Measurements from ENCODE around the gene ITGA5. TPM values are rescaled to one million over a fixed set of nuclear protein-coding genes. Genes with fewer than 3 reads are reported as not detected.

ITGA5 gene
- total and polyA plus RNA-seq, 9 of the 15 experiments (the other 6 are each of a cell fraction or from before 2014, with no cell fraction given), result 9.1 to 82.1 (median 47.4) TPM

- peak; percentile 76 for TF ChIP-seq ATF3 (IDR thresholded peaks at IDR 0.05)
- no peak for TF ChIP-seq ATF3 (CRISPR knock-in tag; conservative IDR thresholded peaks at IDR 0.05)
- peak; percentile 44; the same call in 1 of the 2 replicates for TF ChIP-seq ARID1B (IDR thresholded peaks at IDR 0.05)
- no peak for TF ChIP-seq REST (IDR thresholded peaks at IDR 0.05; ENCODE audit: borderline replicate concordance)
- TF ChIP-seq REST (CRISPR knock-in tag; IDR thresholded peaks at IDR 0.05; ENCODE audit: low read depth), result no peak
- 0 out of 2 replicates have a peak, but pooled peaks have one; percentile 21 for TF ChIP-seq NR2C2 (CRISPR knock-in tag; IDR thresholded peaks at IDR 0.05)
- TF ChIP-seq NR2C2 (tag; IDR thresholded peaks at IDR 0.05), result no peak
- no peak for TF ChIP-seq COPS2 (conservative IDR thresholded peaks at IDR 0.05)
- peak; percentile 23 to 25; a peak in 1 of 4 replicates for TF ChIP-seq FOXK2 (conservative IDR thresholded peaks at IDR 0.05 in 1 of 2, IDR thresholded peaks at IDR 0.05 in 1 of 2; ENCODE audit: low read depth in 2 of 2)
- TF ChIP-seq ZNF717 (CRISPR knock-in tag; IDR thresholded peaks at IDR 0.05), result no peak
- no peak for TF ChIP-seq ATF4 (CRISPR knock-in tag; IDR thresholded peaks at IDR 0.05)
- TF ChIP-seq, protein P1, sequence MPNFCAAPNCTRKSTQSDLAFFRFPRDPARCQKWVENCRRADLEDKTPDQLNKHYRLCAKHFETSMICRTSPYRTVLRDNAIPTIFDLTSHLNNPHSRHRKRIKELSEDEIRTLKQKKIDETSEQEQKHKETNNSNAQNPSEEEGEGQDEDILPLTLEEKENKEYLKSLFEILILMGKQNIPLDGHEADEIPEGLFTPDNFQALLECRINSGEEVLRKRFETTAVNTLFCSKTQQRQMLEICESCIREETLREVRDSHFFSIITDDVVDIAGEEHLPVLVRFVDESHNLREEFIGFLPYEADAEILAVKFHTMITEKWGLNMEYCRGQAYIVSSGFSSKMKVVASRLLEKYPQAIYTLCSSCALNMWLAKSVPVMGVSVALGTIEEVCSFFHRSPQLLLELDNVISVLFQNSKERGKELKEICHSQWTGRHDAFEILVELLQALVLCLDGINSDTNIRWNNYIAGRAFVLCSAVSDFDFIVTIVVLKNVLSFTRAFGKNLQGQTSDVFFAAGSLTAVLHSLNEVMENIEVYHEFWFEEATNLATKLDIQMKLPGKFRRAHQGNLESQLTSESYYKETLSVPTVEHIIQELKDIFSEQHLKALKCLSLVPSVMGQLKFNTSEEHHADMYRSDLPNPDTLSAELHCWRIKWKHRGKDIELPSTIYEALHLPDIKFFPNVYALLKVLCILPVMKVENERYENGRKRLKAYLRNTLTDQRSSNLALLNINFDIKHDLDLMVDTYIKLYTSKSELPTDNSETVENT (CRISPR knock-in tag; IDR thresholded peaks at IDR 0.05), result no peak
- TF ChIP-seq, protein P2, sequence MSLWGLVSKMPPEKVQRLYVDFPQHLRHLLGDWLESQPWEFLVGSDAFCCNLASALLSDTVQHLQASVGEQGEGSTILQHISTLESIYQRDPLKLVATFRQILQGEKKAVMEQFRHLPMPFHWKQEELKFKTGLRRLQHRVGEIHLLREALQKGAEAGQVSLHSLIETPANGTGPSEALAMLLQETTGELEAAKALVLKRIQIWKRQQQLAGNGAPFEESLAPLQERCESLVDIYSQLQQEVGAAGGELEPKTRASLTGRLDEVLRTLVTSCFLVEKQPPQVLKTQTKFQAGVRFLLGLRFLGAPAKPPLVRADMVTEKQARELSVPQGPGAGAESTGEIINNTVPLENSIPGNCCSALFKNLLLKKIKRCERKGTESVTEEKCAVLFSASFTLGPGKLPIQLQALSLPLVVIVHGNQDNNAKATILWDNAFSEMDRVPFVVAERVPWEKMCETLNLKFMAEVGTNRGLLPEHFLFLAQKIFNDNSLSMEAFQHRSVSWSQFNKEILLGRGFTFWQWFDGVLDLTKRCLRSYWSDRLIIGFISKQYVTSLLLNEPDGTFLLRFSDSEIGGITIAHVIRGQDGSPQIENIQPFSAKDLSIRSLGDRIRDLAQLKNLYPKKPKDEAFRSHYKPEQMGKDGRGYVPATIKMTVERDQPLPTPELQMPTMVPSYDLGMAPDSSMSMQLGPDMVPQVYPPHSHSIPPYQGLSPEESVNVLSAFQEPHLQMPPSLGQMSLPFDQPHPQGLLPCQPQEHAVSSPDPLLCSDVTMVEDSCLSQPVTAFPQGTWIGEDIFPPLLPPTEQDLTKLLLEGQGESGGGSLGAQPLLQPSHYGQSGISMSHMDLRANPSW (CRISPR knock-in tag; IDR thresholded peaks at IDR 0.05), result no peak
These were observed 35.9 kb downstream of the ITGA5 start (continued) for GRCh38 chr12:54383041-54383609.
